A549 (cell line): ENCODE measurements around the gene ASZ1.

ENCODE experiments used
- JUN ChIP-seq, 2 experiments: fragments of >200 bp; sonication (Bioruptor Twin); formaldehyde crosslinking; IDR thresholded peaks; 2 replicates in 1 of 2; 3 replicates in 1 of 2; pipeline ENCODE4 v1.6.1; 2016 to 2017
- KDM5A ChIP-seq: fragments of 200-600 bp; sonication (generic); IDR thresholded peaks from 2 replicates; pipeline ENCODE4 v1.6.1; 2016; ENCODE audit warnings: antibody characterized with exemption, mild to moderate bottlenecking
- MYC ChIP-seq: IDR thresholded peaks from 2 replicates; pipeline ENCODE4 v1.6.1; 2012; ENCODE audit warnings: mild to moderate bottlenecking, inconsistent platforms, low read length, improper control_type of control experiment, borderline replicate concordance
- NPAS2 ChIP-seq: fragments of 250-450 bp; sonication (Bioruptor Pico); IDR thresholded peaks from 2 replicates; pipeline ENCODE4 v1.8.0; 2022; ENCODE audit warnings: mild to moderate bottlenecking, moderate library complexity, borderline replicate concordance
- POLR2A ChIP-seq: IDR thresholded peaks from 2 replicates; pipeline ENCODE4 v1.6.1; 2012; ENCODE audit warnings: mild to moderate bottlenecking, low read length
- POLR2AphosphoS2 ChIP-seq: conservative IDR thresholded peaks from 2 replicates; pipeline ENCODE4 v1.6.1; 2012; ENCODE audit warnings: low read length, improper control_type of control experiment, inconsistent platforms
- RAD21 ChIP-seq, 2 experiments: fragments of >200 bp in 1 of 2; sonication (Bioruptor Twin) in 1 of 2; formaldehyde crosslinking in 1 of 2; IDR thresholded peaks in 1 of 2; conservative IDR thresholded peaks in 1 of 2; 2 replicates in 1 of 2; 3 replicates in 1 of 2; pipeline ENCODE4 v1.6.1; 2012 to 2018; ENCODE audit warnings: inconsistent platforms in 1 of 2
- RFX5 ChIP-seq: fragments of 450-650 bp; IDR thresholded peaks from 2 replicates; pipeline ENCODE4 v1.7.1; 2014; ENCODE audit warnings: antibody characterized with exemption, mild to moderate bottlenecking, moderate library complexity
- SMC3 ChIP-seq: fragments of >200 bp; sonication (Bioruptor Twin); formaldehyde crosslinking; IDR thresholded peaks from 3 replicates; pipeline ENCODE4 v1.6.1; 2018; ENCODE audit warnings: inconsistent platforms
- TF ChIP-seq, protein P1 (sequence below): fragments of >200 bp; sonication (Bioruptor Twin); formaldehyde crosslinking; IDR thresholded peaks from 3 replicates; pipeline ENCODE4 v1.5.1; 2016
- TF ChIP-seq, protein P2 (sequence below): fragments of 450-650 bp; IDR thresholded peaks from 2 replicates; pipeline ENCODE4 v1.6.1; 2014; ENCODE audit warnings: antibody characterized with exemption
- TF ChIP-seq, protein P3 (sequence below): fragments of 250-450 bp; sonication (Bioruptor Pico); IDR thresholded peaks from 2 replicates; pipeline ENCODE4 v1.5.0; 2020; ENCODE audit warnings: low read depth, mild to moderate bottlenecking, moderate library complexity

DNA sequence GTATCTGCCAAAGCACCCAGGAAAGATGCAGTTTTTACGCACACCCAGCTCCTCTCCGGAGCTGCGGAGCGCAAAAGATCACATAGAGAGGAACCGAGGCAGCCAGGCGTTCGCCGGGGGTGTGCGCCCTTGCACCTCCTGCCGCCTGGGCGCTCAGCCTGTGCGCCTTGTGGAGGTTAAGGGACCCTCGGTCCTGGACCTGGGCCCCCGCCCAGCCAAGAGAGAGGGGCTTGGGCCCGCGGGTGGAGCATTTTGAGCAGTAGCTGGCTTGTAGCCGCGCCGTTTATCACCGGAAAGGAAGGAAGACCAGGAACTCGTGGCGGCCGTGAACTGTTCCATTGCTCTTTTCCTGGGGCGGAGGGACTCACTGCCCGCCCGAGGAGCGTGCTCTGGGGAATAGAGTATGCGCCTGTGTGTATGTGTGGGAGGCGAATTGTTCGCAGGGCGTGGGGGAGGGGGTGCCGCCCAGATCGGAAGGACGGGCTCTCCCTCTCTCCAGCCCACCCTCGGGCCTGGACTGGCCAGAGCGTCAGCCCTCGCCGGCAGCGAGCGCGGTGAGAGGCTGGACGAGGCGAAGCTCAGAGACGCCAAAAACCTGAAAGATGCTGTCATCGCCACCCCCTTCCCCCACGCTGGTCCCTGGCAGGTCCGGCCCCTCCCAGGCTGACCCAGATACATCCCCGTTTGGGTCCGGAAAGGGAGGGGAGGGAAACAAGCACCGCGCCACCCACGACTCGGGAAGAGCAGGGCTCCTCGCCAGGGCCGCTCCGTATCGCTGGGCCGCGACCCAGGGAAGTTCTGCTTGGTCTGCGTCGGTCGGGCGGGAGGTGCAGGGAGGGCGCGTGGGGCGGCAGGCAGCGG, 103.2 kb downstream of the ASZ1 start:
- TF ChIP-seq SMC3 (no peak), POLR2A (no peak), MYC (no peak), RAD21 (conservative IDR thresholded peaks at IDR 0.05 in 1 of 2, IDR thresholded peaks at IDR 0.05 in 1 of 2) (no peak), NPAS2 (CRISPR knock-in tag) (no peak), RFX5 (no peak), KDM5A (no peak), POLR2AphosphoS2 (no peak), JUN (IDR thresholded peaks at IDR 0.05) (no peak)
- TF ChIP-seq, protein P1, sequence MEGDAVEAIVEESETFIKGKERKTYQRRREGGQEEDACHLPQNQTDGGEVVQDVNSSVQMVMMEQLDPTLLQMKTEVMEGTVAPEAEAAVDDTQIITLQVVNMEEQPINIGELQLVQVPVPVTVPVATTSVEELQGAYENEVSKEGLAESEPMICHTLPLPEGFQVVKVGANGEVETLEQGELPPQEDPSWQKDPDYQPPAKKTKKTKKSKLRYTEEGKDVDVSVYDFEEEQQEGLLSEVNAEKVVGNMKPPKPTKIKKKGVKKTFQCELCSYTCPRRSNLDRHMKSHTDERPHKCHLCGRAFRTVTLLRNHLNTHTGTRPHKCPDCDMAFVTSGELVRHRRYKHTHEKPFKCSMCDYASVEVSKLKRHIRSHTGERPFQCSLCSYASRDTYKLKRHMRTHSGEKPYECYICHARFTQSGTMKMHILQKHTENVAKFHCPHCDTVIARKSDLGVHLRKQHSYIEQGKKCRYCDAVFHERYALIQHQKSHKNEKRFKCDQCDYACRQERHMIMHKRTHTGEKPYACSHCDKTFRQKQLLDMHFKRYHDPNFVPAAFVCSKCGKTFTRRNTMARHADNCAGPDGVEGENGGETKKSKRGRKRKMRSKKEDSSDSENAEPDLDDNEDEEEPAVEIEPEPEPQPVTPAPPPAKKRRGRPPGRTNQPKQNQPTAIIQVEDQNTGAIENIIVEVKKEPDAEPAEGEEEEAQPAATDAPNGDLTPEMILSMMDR, result no peak
- TF ChIP-seq, protein P2, sequence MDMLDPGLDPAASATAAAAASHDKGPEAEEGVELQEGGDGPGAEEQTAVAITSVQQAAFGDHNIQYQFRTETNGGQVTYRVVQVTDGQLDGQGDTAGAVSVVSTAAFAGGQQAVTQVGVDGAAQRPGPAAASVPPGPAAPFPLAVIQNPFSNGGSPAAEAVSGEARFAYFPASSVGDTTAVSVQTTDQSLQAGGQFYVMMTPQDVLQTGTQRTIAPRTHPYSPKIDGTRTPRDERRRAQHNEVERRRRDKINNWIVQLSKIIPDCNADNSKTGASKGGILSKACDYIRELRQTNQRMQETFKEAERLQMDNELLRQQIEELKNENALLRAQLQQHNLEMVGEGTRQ, result no peak
- TF ChIP-seq, protein P3, sequence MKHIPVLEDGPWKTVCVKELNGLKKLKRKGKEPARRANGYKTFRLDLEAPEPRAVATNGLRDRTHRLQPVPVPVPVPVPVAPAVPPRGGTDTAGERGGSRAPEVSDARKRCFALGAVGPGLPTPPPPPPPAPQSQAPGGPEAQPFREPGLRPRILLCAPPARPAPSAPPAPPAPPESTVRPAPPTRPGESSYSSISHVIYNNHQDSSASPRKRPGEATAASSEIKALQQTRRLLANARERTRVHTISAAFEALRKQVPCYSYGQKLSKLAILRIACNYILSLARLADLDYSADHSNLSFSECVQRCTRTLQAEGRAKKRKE, result no peak
